HepG2 (cell line): ENCODE data around the gene PDE4D. TPM values are rescaled to one million over a fixed set of nuclear protein-coding genes. Genes with fewer than 3 reads are reported as not detected.

ENCODE experiments used
- ATAC-seq: fragments of 200-7000 bp; cut with Tn5 transposase; 3 replicates; pipeline ENCODE4 v1.9.1; 2020; ENCODE audit warnings: mild to moderate bottlenecking, moderate library complexity
- BruUV-seq: library from RNA; stranded (reverse); fragments of 400-500 nt; replicated peaks from 2 replicates; lab custom pipeline; 2021; lab: Mats Ljungman, UMichigan
- CTCF ChIA-PET: fragments of 300-600 bp; formaldehyde crosslinking; extraction: SDS; loops from one replicate; lab custom pipeline; 2021; ENCODE audit warnings: low total read pairs, inconsistent platforms, low intra/inter-chr PET ratio; lab: Yijun Ruan, JAX
- POLR2A ChIA-PET: fragments of 350-600 bp; sonication (Branson Sonifier 250); formaldehyde crosslinking; loops from one replicate; lab custom pipeline; 2020; ENCODE audit warnings: antibody characterized with exemption, inconsistent platforms; lab: Yijun Ruan, JAX
- DNase-seq: peaks from one replicate; pipeline ENCODE4 v3.0.0-alpha.2; 2015; ENCODE audit warnings: low spot score
- FAIRE-seq: peaks from 3 replicates; lab custom pipeline; 2011; peaks lifted over from hg19 to GRCh38; lab: Jason Lieb, UNC
- H2AFZ ChIP-seq: one replicate; pipeline ENCODE4 v1.6.1; 2011; ENCODE audit warnings: low read length, inconsistent platforms
- H3K27ac ChIP-seq: fragments of 300-600 bp; 3 replicates; pipeline ENCODE4 v1.8.0; 2011; ENCODE audit warnings: mixed run types, mild to moderate bottlenecking, mixed read lengths, low read length, inconsistent platforms; ENCODE audit not compliant: insufficient read depth; ENCODE audit errors: extremely low read length
- H3K27me3 ChIP-seq, 2 experiments: fragments of 200-600 bp in 1 of 2; 2 replicates in 1 of 2; 3 replicates in 1 of 2; pipeline versions ENCODE4 v1.6.0 to v1.8.0; 2011; ENCODE audit warnings: low read length in 2 of 2, mild to moderate bottlenecking in 2 of 2, moderate library complexity in 2 of 2, inconsistent platforms in 1 of 2; ENCODE audit not compliant: insufficient read depth in 2 of 2, control insufficient read depth in 1 of 2
- H3K36me3 ChIP-seq, 2 experiments: fragments of 200-600 bp in 1 of 2; replicated peaks in 1 of 2; 2 replicates in 1 of 2; 3 replicates in 1 of 2; pipeline versions ENCODE4 v1.5.1 to v1.8.0; 2011; ENCODE audit warnings: low read length in 2 of 2, inconsistent platforms in 1 of 2; ENCODE audit not compliant: insufficient read depth in 2 of 2, control insufficient read depth in 1 of 2
- H3K4me1 ChIP-seq: 2 replicates; pipeline ENCODE4 v1.5.1; 2012; ENCODE audit warnings: low read length, inconsistent platforms; ENCODE audit not compliant: insufficient read depth
- H3K4me2 ChIP-seq: 2 replicates; pipeline ENCODE4 v1.6.0; 2011; ENCODE audit warnings: low read depth, low read length, inconsistent platforms
- H3K4me3 ChIP-seq, 3 experiments: fragments of 200-600 bp in 1 of 3; sonication (generic), shearing (Covaris generic) in 1 of 3; replicated peaks in 1 of 3; 2 replicates each; pipeline ENCODE4 v1.5.1; 2011 to 2016; ENCODE audit warnings: low read length in 3 of 3, inconsistent platforms in 2 of 3, low read depth in 2 of 3, mild to moderate bottlenecking in 2 of 3, control low read depth in 1 of 3, mixed read lengths in 1 of 3; ENCODE audit not compliant: insufficient read depth in 1 of 3
- H3K79me2 ChIP-seq: one replicate; pipeline ENCODE4 v1.6.1; 2011; ENCODE audit warnings: low read length, inconsistent platforms; ENCODE audit not compliant: insufficient read depth
- H3K9ac ChIP-seq: 2 replicates; pipeline ENCODE4 v1.6.0; 2011; ENCODE audit warnings: mild to moderate bottlenecking, low read depth, low read length, inconsistent platforms; ENCODE audit not compliant: insufficient read depth
- H3K9me3 ChIP-seq: 2 replicates; pipeline ENCODE4 v1.5.1; 2012; ENCODE audit warnings: mild to moderate bottlenecking, low read length
- H4K20me1 ChIP-seq: 2 replicates; pipeline ENCODE4 v1.6.0; 2011; ENCODE audit warnings: inconsistent platforms, mild to moderate bottlenecking, low read length, moderate library complexity; ENCODE audit not compliant: insufficient read depth
- HOXA3 ChIP-seq: sonication (generic); formaldehyde crosslinking; IDR thresholded peaks from 2 replicates; pipeline ENCODE4 v1.5.0; 2020; ENCODE audit warnings: missing genetic modification reagents
- KAT8 ChIP-seq: IDR thresholded peaks from 2 replicates; pipeline ENCODE4 v1.6.1; 2016; ENCODE audit warnings: missing genetic modification reagents, missing compliant biosample characterization
- POLR2AphosphoS5 ChIP-seq: IDR thresholded peaks from 2 replicates; pipeline ENCODE4 v1.6.1; 2012; ENCODE audit warnings: low read depth, low read length
- SMC3 ChIP-seq: IDR thresholded peaks from 2 replicates; pipeline ENCODE4 v1.6.1; 2011; ENCODE audit warnings: low read length, improper control_type of control experiment
- STAG1 ChIP-seq: sonication (generic); formaldehyde crosslinking; IDR thresholded peaks from 2 replicates; pipeline ENCODE4 v1.4.0; 2020; ENCODE audit warnings: missing genetic modification reagents
- ZMAT3 ChIP-seq: sonication (generic); formaldehyde crosslinking; conservative IDR thresholded peaks from 2 replicates; pipeline ENCODE4 v1.7.0; 2021; ENCODE audit warnings: missing genetic modification reagents
- WGBS: methylation state at CpG from one replicate; pipeline ENCODE4 v1.1.6; 2017; ENCODE audit warnings: low lambda C conversion rate; 5-methylcytosine and 5-hydroxymethylcytosine counted together
- in situ Hi-C: cut with HindIII; loops from 2 replicates; pipeline ENCODE4 v1.10.0; 2017; ENCODE audit warnings: low pct_unique_long_range_greater_than_20kb; ENCODE audit not compliant: extremely low pct_ligation_motif_present
- intact Hi-C: fragments of 100-400 bp; cut with micrococcal nuclease; formaldehyde crosslinking; loops from one replicate; pipeline ENCODE4 v1.10.0; 2022; ENCODE audit not compliant: unreplicated experiment
- polyA plus RNA-seq, 8 experiments: library from polyadenylated mRNA; depleted of rRNA in 3 of 8; stranded (reverse) in 7 of 8; unstranded in 1 of 8; fragments of >200 nt; fragmentation: Illumina TruSeq in 4 of 8; extraction: Trizol in 4 of 8; gene quantifications; 2 replicates each; pipeline versions ENCODE4 v1.2.1 to v1.2.3, GENCODE V29; 2011 to 2016; ENCODE audit warnings: low read depth in 4 of 8, missing spikeins in 1 of 8, mixed read lengths in 1 of 8; ENCODE audit not compliant: insufficient read depth in 1 of 8
- total RNA-seq, 5 experiments: library from RNA; depleted of rRNA; stranded (reverse); fragments of >200 nt; fragmentation: Illumina TruSeq; extraction: Trizol; gene quantifications; 2 replicates each; pipeline ENCODE4 v1.2.3, GENCODE V29; 2016; ENCODE audit warnings: low read depth in 1 of 5
- TF ChIP-seq, protein P1 (sequence below): sonication (generic); formaldehyde crosslinking; IDR thresholded peaks from 2 replicates; pipeline ENCODE4 v1.4.0; 2020; ENCODE audit warnings: mild to moderate bottlenecking, missing genetic modification reagents
- TF ChIP-seq, protein P2 (sequence below): sonication (generic); formaldehyde crosslinking; IDR thresholded peaks from 2 replicates; pipeline ENCODE4 v1.5.0; 2020; ENCODE audit warnings: mild to moderate bottlenecking, missing genetic modification reagents, moderate library complexity

The PDE4D gene
- total and polyA plus RNA-seq, 2 of the 13 experiments (the other 11 are each of a cell fraction or from before 2014, with no cell fraction given): 7.0 to 12.2 TPM

DNA sequence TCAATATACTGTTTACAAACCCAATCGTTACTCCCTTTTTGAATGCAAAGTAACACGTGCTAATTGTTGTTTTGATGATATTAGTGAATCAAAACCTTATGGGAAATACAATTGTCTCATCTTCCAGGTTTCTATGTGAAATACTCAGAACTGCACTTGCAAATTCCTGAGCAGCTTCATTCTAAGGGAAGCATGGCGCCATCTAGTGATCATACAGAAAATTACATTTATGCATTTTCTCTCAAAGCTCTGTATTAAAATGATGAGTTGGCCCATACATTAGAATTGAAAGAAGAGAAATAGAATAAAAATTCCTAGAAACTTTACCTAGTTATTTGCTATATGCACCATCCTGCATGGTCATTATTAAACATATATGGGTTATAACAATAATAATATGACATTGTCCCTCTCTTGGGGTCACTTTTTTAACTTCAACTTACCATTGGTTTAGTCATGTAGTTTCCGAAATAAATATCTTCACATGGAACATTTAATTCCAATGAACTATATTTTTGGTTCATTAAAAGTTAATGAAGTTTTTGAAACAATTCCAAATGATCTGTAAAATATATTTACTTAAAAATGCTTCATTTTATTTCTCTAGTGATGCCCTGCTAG is 220.0 kb downstream of the PDE4D start:
- ChIA-PET CTCF (interaction anchor here (1.3 kb wide), 1 partner anchor 167 kb away, joined by 12 read pairs; no protein-coding TSS in a partner anchor), POLR2A (no interaction called here)
- no peak overlapping the region for H3K9ac ChIP-seq
- H3K4me3 ChIP-seq: no peak overlapping the region
- DNase-seq: peak; percentile 16
- FAIRE-seq: no peak
- H3K27ac ChIP-seq: no peak overlapping the region
- intact Hi-C loops: loop anchor here (1.0 to 5.0 kb wide), 2 partner anchors 129 to 167 kb away; no protein-coding TSS in a partner anchor
- H3K4me1 ChIP-seq: no peaks in the 10 kb centered on the region
- no peak overlapping the region for H2AFZ ChIP-seq
- no peak for ATAC-seq
- no peak overlapping the region for H3K4me2 ChIP-seq
- no peaks in the 10 kb centered on the region for H4K20me1 ChIP-seq
- WGBS: 10% methylated on average over 4 of the region's 4 CpGs
- no peaks in the 10 kb centered on the region for H3K36me3 ChIP-seq
- in situ Hi-C loops: loop anchor here (25.0 kb wide), 2 partner anchors 161 to 286 kb away; no protein-coding TSS in a partner anchor
- H3K9me3 ChIP-seq: no peaks in the 10 kb centered on the region
- no peaks in the 10 kb centered on the region for H3K79me2 ChIP-seq
- no TSS peak for BruUV-seq
- TF ChIP-seq ZMAT3 (CRISPR knock-in tag): no peak
- TF ChIP-seq, protein P1, sequence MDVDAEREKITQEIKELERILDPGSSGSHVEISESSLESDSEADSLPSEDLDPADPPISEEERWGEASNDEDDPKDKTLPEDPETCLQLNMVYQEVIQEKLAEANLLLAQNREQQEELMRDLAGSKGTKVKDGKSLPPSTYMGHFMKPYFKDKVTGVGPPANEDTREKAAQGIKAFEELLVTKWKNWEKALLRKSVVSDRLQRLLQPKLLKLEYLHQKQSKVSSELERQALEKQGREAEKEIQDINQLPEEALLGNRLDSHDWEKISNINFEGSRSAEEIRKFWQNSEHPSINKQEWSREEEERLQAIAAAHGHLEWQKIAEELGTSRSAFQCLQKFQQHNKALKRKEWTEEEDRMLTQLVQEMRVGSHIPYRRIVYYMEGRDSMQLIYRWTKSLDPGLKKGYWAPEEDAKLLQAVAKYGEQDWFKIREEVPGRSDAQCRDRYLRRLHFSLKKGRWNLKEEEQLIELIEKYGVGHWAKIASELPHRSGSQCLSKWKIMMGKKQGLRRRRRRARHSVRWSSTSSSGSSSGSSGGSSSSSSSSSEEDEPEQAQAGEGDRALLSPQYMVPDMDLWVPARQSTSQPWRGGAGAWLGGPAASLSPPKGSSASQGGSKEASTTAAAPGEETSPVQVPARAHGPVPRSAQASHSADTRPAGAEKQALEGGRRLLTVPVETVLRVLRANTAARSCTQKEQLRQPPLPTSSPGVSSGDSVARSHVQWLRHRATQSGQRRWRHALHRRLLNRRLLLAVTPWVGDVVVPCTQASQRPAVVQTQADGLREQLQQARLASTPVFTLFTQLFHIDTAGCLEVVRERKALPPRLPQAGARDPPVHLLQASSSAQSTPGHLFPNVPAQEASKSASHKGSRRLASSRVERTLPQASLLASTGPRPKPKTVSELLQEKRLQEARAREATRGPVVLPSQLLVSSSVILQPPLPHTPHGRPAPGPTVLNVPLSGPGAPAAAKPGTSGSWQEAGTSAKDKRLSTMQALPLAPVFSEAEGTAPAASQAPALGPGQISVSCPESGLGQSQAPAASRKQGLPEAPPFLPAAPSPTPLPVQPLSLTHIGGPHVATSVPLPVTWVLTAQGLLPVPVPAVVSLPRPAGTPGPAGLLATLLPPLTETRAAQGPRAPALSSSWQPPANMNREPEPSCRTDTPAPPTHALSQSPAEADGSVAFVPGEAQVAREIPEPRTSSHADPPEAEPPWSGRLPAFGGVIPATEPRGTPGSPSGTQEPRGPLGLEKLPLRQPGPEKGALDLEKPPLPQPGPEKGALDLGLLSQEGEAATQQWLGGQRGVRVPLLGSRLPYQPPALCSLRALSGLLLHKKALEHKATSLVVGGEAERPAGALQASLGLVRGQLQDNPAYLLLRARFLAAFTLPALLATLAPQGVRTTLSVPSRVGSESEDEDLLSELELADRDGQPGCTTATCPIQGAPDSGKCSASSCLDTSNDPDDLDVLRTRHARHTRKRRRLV (CRISPR knock-in tag): no peak
- TF ChIP-seq KAT8: no peak
- TF ChIP-seq, protein P2, sequence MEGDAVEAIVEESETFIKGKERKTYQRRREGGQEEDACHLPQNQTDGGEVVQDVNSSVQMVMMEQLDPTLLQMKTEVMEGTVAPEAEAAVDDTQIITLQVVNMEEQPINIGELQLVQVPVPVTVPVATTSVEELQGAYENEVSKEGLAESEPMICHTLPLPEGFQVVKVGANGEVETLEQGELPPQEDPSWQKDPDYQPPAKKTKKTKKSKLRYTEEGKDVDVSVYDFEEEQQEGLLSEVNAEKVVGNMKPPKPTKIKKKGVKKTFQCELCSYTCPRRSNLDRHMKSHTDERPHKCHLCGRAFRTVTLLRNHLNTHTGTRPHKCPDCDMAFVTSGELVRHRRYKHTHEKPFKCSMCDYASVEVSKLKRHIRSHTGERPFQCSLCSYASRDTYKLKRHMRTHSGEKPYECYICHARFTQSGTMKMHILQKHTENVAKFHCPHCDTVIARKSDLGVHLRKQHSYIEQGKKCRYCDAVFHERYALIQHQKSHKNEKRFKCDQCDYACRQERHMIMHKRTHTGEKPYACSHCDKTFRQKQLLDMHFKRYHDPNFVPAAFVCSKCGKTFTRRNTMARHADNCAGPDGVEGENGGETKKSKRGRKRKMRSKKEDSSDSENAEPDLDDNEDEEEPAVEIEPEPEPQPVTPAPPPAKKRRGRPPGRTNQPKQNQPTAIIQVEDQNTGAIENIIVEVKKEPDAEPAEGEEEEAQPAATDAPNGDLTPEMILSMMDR: peak; percentile 59
- no peak for TF ChIP-seq HOXA3 (CRISPR knock-in tag)
- peak; percentile 56 for TF ChIP-seq STAG1 (CRISPR knock-in tag)
- no peak for TF ChIP-seq POLR2AphosphoS5
- peak; percentile 56; the same call in 1 of the 2 replicates for TF ChIP-seq SMC3
- no peaks in the 10 kb centered on the region; a peak in 1 of 5 replicates for H3K27me3 ChIP-seq
